NCI-H460 (cell line): ENCODE results near the gene TXNRD3. TPM values are rescaled to one million over a fixed set of nuclear protein-coding genes. Genes with fewer than 3 reads are reported as not detected.
"Not testable (repeated sequence)": the region's sequence is repeated elsewhere in the genome, so short reads cannot be mapped to it uniquely, and the experiment has no call there.

ENCODE experiments used
- DNase-seq: peaks from one replicate; pipeline ENCODE4 v3.0.0-alpha.2; 2016; ENCODE audit warnings: low read depth; ENCODE audit errors: extremely low read depth
- total RNA-seq: library from RNA; depleted of rRNA; stranded (reverse); fragments of >200 nt; shearing (Covaris generic); gene quantifications from 2 replicates; pipeline ENCODE4 v1.2.3, GENCODE V29; 2014

Gene TXNRD3
- total RNA-seq, 1 experiment from 2014 or later = 4.2 TPM

- DNase-seq = no peak
Measured at GRCh38 chr3:126655887-126656286, 963 bp upstream of the TXNRD3 start.

- DNase-seq = no peak
Measured at GRCh38 chr3:126649556-126650092, 5.3 kb downstream of the TXNRD3 start.

GRCh38 chr3:126646674-126647073 is 8.2 kb downstream of the TXNRD3 start:
- DNase-seq = no peak

- no peak for DNase-seq
Measured at GRCh38 chr3:126644615-126645014, 10.3 kb downstream of the TXNRD3 start.

GRCh38 chr3:126638790-126639189 is 16.1 kb downstream of the TXNRD3 start:
- DNase-seq = no peak

GRCh38 chr3:126636436-126636835 is 18.5 kb downstream of the TXNRD3 start:
- no peak for DNase-seq

GRCh38 chr3:126634803-126635202 is 20.1 kb downstream of the TXNRD3 start:
- no peak for DNase-seq

- DNase-seq = no peak
Measured at GRCh38 chr3:126630020-126630419, 24.9 kb downstream of the TXNRD3 start.

GRCh38 chr3:126625735-126626134 is 29.2 kb downstream of the TXNRD3 start:
- DNase-seq = not testable (repeated sequence)

GRCh38 chr3:126622694-126623093 is 32.2 kb downstream of the TXNRD3 start:
- DNase-seq = no peak

- DNase-seq = no peak
Measured at GRCh38 chr3:126621627-126622345, 33.1 kb downstream of the TXNRD3 start.

- no peak for DNase-seq
Measured at GRCh38 chr3:126621171-126621570, 33.8 kb downstream of the TXNRD3 start.

- no peak for DNase-seq
Measured at GRCh38 chr3:126620738-126621137, 34.2 kb downstream of the TXNRD3 start.

- no peak for DNase-seq
Measured at GRCh38 chr3:126618760-126619159, 36.2 kb downstream of the TXNRD3 start.

GRCh38 chr3:126618021-126618420 is 36.9 kb downstream of the TXNRD3 start:
- no peak for DNase-seq

GRCh38 chr3:126617571-126617970 is 37.4 kb downstream of the TXNRD3 start:
- no peak for DNase-seq

GRCh38 chr3:126616931-126617330 is 38.0 kb downstream of the TXNRD3 start:
- DNase-seq = no peak

- DNase-seq = peak; percentile 12
Measured at GRCh38 chr3:126613479-126614188, 41.3 kb downstream of the TXNRD3 start.

GRCh38 chr3:126612479-126613205 is 42.3 kb downstream of the TXNRD3 start:
- DNase-seq = no peak

- no peak for DNase-seq
Measured at GRCh38 chr3:126609909-126610308, 45.0 kb downstream of the TXNRD3 start.

GRCh38 chr3:126607214-126607908 is 47.6 kb downstream of the TXNRD3 start:
- peak; percentile 12 for DNase-seq
